GM12878 (cell line): ENCODE measurements around the gene PCSK6.

Source experiments
- CTCF ChIP-seq, 3 experiments: IDR thresholded peaks in 2 of 3; conservative IDR thresholded peaks in 1 of 3; 2 replicates each; pipeline ENCODE4 v1.5.1; 2011; ENCODE audit warnings: low read depth in 3 of 3, low read length in 3 of 3, mild to moderate bottlenecking in 3 of 3, control low read depth in 2 of 3, moderate library complexity in 2 of 3, inconsistent platforms in 1 of 3, mixed read lengths in 1 of 3; ENCODE audit not compliant: control insufficient read depth in 2 of 3, insufficient read depth in 1 of 3; ENCODE audit errors: extremely low read depth in 1 of 3
- GABPA ChIP-seq: IDR thresholded peaks from 2 replicates; pipeline ENCODE4 v1.6.1; 2014; ENCODE audit warnings: antibody characterized with exemption, low read depth, mild to moderate bottlenecking, inconsistent platforms
- LARP7 ChIP-seq: fragments of 450-650 bp; IDR thresholded peaks from 2 replicates; pipeline ENCODE4 v1.6.1; 2017; ENCODE audit warnings: mild to moderate bottlenecking
- NFYA ChIP-seq: IDR thresholded peaks from 2 replicates; pipeline ENCODE4 v1.6.1; 2011; ENCODE audit warnings: low read depth, mild to moderate bottlenecking, low read length, improper control_type of control experiment, borderline replicate concordance
- NFYB ChIP-seq: IDR thresholded peaks from 2 replicates; pipeline ENCODE4 v1.6.1; 2011; ENCODE audit warnings: low read depth, mild to moderate bottlenecking, low read length, improper control_type of control experiment, moderate library complexity; ENCODE audit not compliant: insufficient read depth
- NR2C2 ChIP-seq: IDR thresholded peaks from 2 replicates; pipeline ENCODE4 v1.6.1; 2011; ENCODE audit warnings: borderline replicate concordance, low read depth; ENCODE audit not compliant: control insufficient read depth, insufficient read length
- POLR2A ChIP-seq: IDR thresholded peaks from 2 replicates; pipeline ENCODE4 v1.6.1; 2011; ENCODE audit warnings: low read depth, mild to moderate bottlenecking, low read length
- RAD21 ChIP-seq: IDR thresholded peaks from 2 replicates; pipeline ENCODE4 v1.6.1; 2011; ENCODE audit warnings: mild to moderate bottlenecking, low read depth, low read length, moderate library complexity; ENCODE audit not compliant: insufficient read depth
- SP1 ChIP-seq: IDR thresholded peaks from one replicate; pipeline ENCODE4 v1.6.1; 2011; ENCODE audit warnings: low read depth, low read length
- SPI1 ChIP-seq: IDR thresholded peaks from 2 replicates; pipeline ENCODE4 v1.6.1; 2011; ENCODE audit warnings: low read depth, mild to moderate bottlenecking, low read length, moderate library complexity, borderline replicate concordance; ENCODE audit not compliant: insufficient read depth
- TARDBP ChIP-seq: IDR thresholded peaks from 2 replicates; pipeline ENCODE4 v1.6.1; 2016; ENCODE audit warnings: borderline replicate concordance

GRCh38 chr15:101256757-101257156, 232.8 kb downstream of the PCSK6 start:
- TF ChIP-seq POLR2A (no peak), NFYA (no peak), RAD21 (peak; percentile 46), LARP7 (no peak), NR2C2 (no peak), SP1 (no peak), GABPA (no peak), SPI1 (no peak), CTCF (IDR thresholded peaks at IDR 0.05 in 2 of 3, conservative IDR thresholded peaks at IDR 0.05 in 1 of 3; ENCODE audit: control insufficient read depth in 2 of 3, extremely low read depth in 1 of 3, insufficient read depth in 1 of 3, low read depth in 3 of 3, low read length in 3 of 3) (peak; percentile 50 to 67 (median 61)), NFYB (no peak), TARDBP (no peak)
